Fibroblast of pulmonary artery (primary cell): Measurements from ENCODE around the gene TNFSF4.
"Not testable (repeated sequence)": the region's sequence is repeated elsewhere in the genome, so short reads cannot be mapped to it uniquely, and the experiment has no call there.

ENCODE experiments used
- DNase-seq: peaks from one replicate; pipeline ENCODE4 v3.0.0-alpha.2; 2010; ENCODE audit warnings: low read depth
- H3K4me3 ChIP-seq: replicated peaks from 2 replicates; pipeline ENCODE4 v1.5.1; 2011; ENCODE audit warnings: low read depth, mild to moderate bottlenecking, control low read depth, low read length, moderate library complexity
- CTCF ChIP-seq: IDR thresholded peaks from 2 replicates; pipeline ENCODE4 v1.5.1; 2011; ENCODE audit warnings: mild to moderate bottlenecking, control low read depth, low read length, inconsistent platforms; ENCODE audit errors: missing control alignments

The TNFSF4 gene

GRCh38 chr1:173243300-173243699 is 36.2 kb upstream of the TNFSF4 start:
- no peak overlapping the region for H3K4me3 ChIP-seq
- no peak for TF ChIP-seq CTCF
- no peak for DNase-seq

GRCh38 chr1:173241528-173242347 is 34.6 kb upstream of the TNFSF4 start:
- H3K4me3 ChIP-seq, result no peak overlapping the region
- TF ChIP-seq CTCF, result no peak
- DNase-seq, result no peak

- DNase-seq, result no peak
- TF ChIP-seq CTCF, result no peak
- H3K4me3 ChIP-seq, result no peak overlapping the region
Observed at GRCh38 chr1:173240609-173241008, 33.5 kb upstream of the TNFSF4 start.

GRCh38 chr1:173239058-173239457 is 31.9 kb upstream of the TNFSF4 start:
- H3K4me3 ChIP-seq, result no peak overlapping the region
- DNase-seq, result no peak
- no peak for TF ChIP-seq CTCF

- no peak overlapping the region for H3K4me3 ChIP-seq
- TF ChIP-seq CTCF, result no peak
- no peak for DNase-seq
Observed at GRCh38 chr1:173234899-173235298, 27.8 kb upstream of the TNFSF4 start.

GRCh38 chr1:173234434-173234833 is 27.3 kb upstream of the TNFSF4 start:
- H3K4me3 ChIP-seq, result not testable (repeated sequence)

GRCh38 chr1:173229031-173229430 is 21.9 kb upstream of the TNFSF4 start:
- DNase-seq, H3K4me3 ChIP-seq: not testable (repeated sequence)

More at GRCh38 chr1:173234434-173234833, 27.3 kb upstream of the TNFSF4 start:
- DNase-seq, result not testable (repeated sequence)

GRCh38 chr1:173224949-173225348 is 17.8 kb upstream of the TNFSF4 start:
- no peak for TF ChIP-seq CTCF
- no peak overlapping the region for H3K4me3 ChIP-seq
- DNase-seq, result no peak
